Measurements from ENCODE around the gene HSH2D.

Gene HSH2D

GRCh38 chr19:16148443-16149229 lies 5.2 kb downstream of the HSH2D start:
- H3K27ac ChIP-seq: peak overlapping the region; percentile 20
- no peak for TF ChIP-seq CTCF (conservative IDR thresholded peaks at IDR 0.05; ENCODE audit: low read depth)
- ChIA-PET POLR2A (ENCODE audit: low non-redundant PET) (interaction anchor here (0.7 kb wide), 1 partner anchor 1872 kb away, joined by 4 read pairs; no protein-coding TSS in a partner anchor), CTCF (interaction anchor here (0.6 kb wide), 1 partner anchor 9 kb away, joined by 5 read pairs; no protein-coding TSS in a partner anchor)
- no peak for DNase-seq (ENCODE audit: low spot score)

- no peak for DNase-seq (ENCODE audit: low spot score)
- no peak for TF ChIP-seq CTCF (conservative IDR thresholded peaks at IDR 0.05; ENCODE audit: low read depth)
- CTCF ChIA-PET: no interaction called here
- POLR2A ChIA-PET (ENCODE audit: low non-redundant PET): no interaction called here
- H3K27ac ChIP-seq: no peak overlapping the region
Measured at GRCh38 chr19:16153582-16154336, 10.3 kb downstream of the HSH2D start.

GRCh38 chr19:16154557-16154956 lies 11.1 kb downstream of the HSH2D start:
- TF ChIP-seq CTCF (conservative IDR thresholded peaks at IDR 0.05; ENCODE audit: low read depth): no peak
- ChIA-PET CTCF (no interaction called here), POLR2A (ENCODE audit: low non-redundant PET) (no interaction called here)
- DNase-seq (ENCODE audit: low spot score): no peak
- no peak overlapping the region for H3K27ac ChIP-seq

- ChIA-PET CTCF (interaction anchor here (0.6 kb wide), 1 partner anchor 113 kb away, joined by 3 read pairs; no protein-coding TSS in a partner anchor), POLR2A (ENCODE audit: low non-redundant PET) (no interaction called here)
- no peak overlapping the region for H3K27ac ChIP-seq
- no peak for DNase-seq (ENCODE audit: low spot score)
- TF ChIP-seq CTCF (conservative IDR thresholded peaks at IDR 0.05; ENCODE audit: low read depth): no peak
Measured at GRCh38 chr19:16155128-16155527, 11.6 kb downstream of the HSH2D start.

GRCh38 chr19:16156904-16157303 lies 13.4 kb downstream of the HSH2D start:
- H3K27ac ChIP-seq: no peak overlapping the region
- TF ChIP-seq CTCF (conservative IDR thresholded peaks at IDR 0.05; ENCODE audit: low read depth): no peak
- ChIA-PET POLR2A (ENCODE audit: low non-redundant PET) (interaction anchor here (0.6 kb wide), 1 partner anchor 72 kb away, joined by 6 read pairs; no protein-coding TSS in a partner anchor), CTCF (interaction anchor here (0.7 kb wide), 1 partner anchor 581 kb away, joined by 3 read pairs; no protein-coding TSS in a partner anchor)
- DNase-seq (ENCODE audit: low spot score): no peak

GRCh38 chr19:16157601-16158000 lies 14.1 kb downstream of the HSH2D start:
- ChIA-PET POLR2A (ENCODE audit: low non-redundant PET) (no interaction called here), CTCF (interaction anchor here (0.7 kb wide), 1 partner anchor 582 kb away, joined by 3 read pairs; no protein-coding TSS in a partner anchor)
- DNase-seq (ENCODE audit: low spot score): no peak
- no peak overlapping the region for H3K27ac ChIP-seq
- TF ChIP-seq CTCF (conservative IDR thresholded peaks at IDR 0.05; ENCODE audit: low read depth): no peak
